ENCODE data around the gene LAMA3. TPM values are rescaled to one million over a fixed set of nuclear protein-coding genes. Genes with fewer than 3 reads are reported as not detected.

LAMA3 gene
- total RNA-seq, 1 experiment from 2014 or later, result 34.6 TPM

DNA sequence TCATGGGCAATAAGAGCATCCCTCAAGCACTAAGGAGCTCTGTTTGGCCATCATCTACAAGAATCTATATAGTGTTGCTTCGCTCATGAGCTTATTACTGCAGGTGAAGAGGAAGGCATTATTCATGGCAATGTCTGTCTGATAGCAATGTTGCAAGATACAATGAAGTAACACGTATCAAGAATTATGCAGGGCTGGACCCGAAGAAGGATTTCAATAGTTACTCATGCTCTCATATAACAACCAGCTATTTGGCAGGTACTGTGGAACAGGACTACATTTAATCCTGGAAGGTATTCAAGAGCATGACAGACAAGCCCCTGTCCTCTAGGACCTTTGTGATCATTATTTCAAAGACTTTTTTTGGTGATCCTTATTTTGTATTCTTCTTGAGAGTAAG, 109.6 kb downstream of the LAMA3 start:
- no TSS peak for BruUV-seq (replicated peaks)
- H3K36me3 Mint-ChIP-seq (ENCODE audit: insufficient read depth, unreplicated experiment), result no peaks in the 10 kb centered on the region
- POLR2A ChIA-PET, result no interaction called here

DNA sequence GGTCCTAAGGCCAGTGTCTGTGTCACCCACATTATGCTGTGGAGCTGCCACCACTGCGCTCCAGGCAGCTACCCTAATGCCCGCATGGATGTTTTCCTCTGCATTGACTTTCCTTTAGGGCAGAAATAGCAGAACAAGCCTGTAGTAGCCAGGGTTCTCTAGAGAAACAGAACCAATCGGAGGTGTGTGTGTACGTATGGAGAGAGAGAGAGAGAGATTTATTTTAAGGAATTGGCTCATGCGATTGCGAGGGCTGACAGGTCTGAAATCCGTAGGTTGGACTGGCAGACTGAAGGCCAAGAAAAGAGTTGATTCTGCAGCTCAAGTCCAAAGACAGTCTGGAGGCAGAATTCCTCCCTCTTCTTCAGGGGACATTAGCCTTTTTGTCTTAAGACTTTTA, 110.3 kb downstream of the LAMA3 start:
- H3K9me3 ChIP-seq, result no peaks in the 10 kb centered on the region
- Mint-ChIP-seq H3K4me3 (ENCODE audit: unreplicated experiment) (no peak overlapping the region), H3K4me1 (ENCODE audit: low read depth, unreplicated experiment) (no peaks in the 10 kb centered on the region), H3K27me3 (ENCODE audit: insufficient read depth, unreplicated experiment) (no peaks in the 10 kb centered on the region), H3K36me3 (ENCODE audit: insufficient read depth, unreplicated experiment) (no peaks in the 10 kb centered on the region), H3K27ac (ENCODE audit: unreplicated experiment) (no peak overlapping the region), H3K9me3 (ENCODE audit: unreplicated experiment) (no peaks in the 10 kb centered on the region)
- H3K36me3 ChIP-seq (ENCODE audit: control insufficient read depth, insufficient read depth, low read length), result no peaks in the 10 kb centered on the region
- DNase-seq, result no peak
- no peaks in the 10 kb centered on the region for H3K27me3 ChIP-seq (replicated peaks; ENCODE audit: control insufficient read depth, insufficient read depth, low read length)
- TF ChIP-seq, protein P1, sequence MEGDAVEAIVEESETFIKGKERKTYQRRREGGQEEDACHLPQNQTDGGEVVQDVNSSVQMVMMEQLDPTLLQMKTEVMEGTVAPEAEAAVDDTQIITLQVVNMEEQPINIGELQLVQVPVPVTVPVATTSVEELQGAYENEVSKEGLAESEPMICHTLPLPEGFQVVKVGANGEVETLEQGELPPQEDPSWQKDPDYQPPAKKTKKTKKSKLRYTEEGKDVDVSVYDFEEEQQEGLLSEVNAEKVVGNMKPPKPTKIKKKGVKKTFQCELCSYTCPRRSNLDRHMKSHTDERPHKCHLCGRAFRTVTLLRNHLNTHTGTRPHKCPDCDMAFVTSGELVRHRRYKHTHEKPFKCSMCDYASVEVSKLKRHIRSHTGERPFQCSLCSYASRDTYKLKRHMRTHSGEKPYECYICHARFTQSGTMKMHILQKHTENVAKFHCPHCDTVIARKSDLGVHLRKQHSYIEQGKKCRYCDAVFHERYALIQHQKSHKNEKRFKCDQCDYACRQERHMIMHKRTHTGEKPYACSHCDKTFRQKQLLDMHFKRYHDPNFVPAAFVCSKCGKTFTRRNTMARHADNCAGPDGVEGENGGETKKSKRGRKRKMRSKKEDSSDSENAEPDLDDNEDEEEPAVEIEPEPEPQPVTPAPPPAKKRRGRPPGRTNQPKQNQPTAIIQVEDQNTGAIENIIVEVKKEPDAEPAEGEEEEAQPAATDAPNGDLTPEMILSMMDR (IDR thresholded peaks at IDR 0.05; ENCODE audit: insufficient read depth in 1 of 2, low read depth in 1 of 2, low read length in 1 of 2, severe bottlenecking in 1 of 2, unreplicated experiment in 1 of 2), result no peak
- H3K4me3 ChIP-seq (ENCODE audit: low read depth, low read length), result no peak overlapping the region
- BruUV-seq (replicated peaks), result no TSS peak
- ChIA-PET CTCF (no interaction called here), POLR2A (no interaction called here)
- intact Hi-C loops (cut with micrococcal nuclease; ENCODE audit: unreplicated experiment), result no loop called here
- no peaks in the 10 kb centered on the region for H3K4me1 ChIP-seq

More for the DNA sequence above, 109.6 kb downstream of the LAMA3 start:
- no peak overlapping the region for H3K4me3 Mint-ChIP-seq (ENCODE audit: unreplicated experiment)
- H3K9me3 ChIP-seq, result no peaks in the 10 kb centered on the region
- H3K4me3 ChIP-seq (ENCODE audit: low read depth, low read length), result no peak overlapping the region
- no peak overlapping the region for H3K27ac Mint-ChIP-seq (ENCODE audit: unreplicated experiment)
- no peak for DNase-seq
- H3K4me1 ChIP-seq, result no peaks in the 10 kb centered on the region
- H3K36me3 ChIP-seq (ENCODE audit: control insufficient read depth, insufficient read depth, low read length), result no peaks in the 10 kb centered on the region
- peaks cover under 1% of the 10 kb centered on the region for H3K4me1 Mint-ChIP-seq (ENCODE audit: low read depth, unreplicated experiment)
- no peaks in the 10 kb centered on the region for H3K27me3 Mint-ChIP-seq (ENCODE audit: insufficient read depth, unreplicated experiment)
- H3K27me3 ChIP-seq (replicated peaks; ENCODE audit: control insufficient read depth, insufficient read depth, low read length), result no peaks in the 10 kb centered on the region
- no peaks in the 10 kb centered on the region for H3K9me3 Mint-ChIP-seq (ENCODE audit: unreplicated experiment)
- TF ChIP-seq, protein P1 (IDR thresholded peaks at IDR 0.05; ENCODE audit: insufficient read depth in 1 of 2, low read depth in 1 of 2, low read length in 1 of 2, severe bottlenecking in 1 of 2, unreplicated experiment in 1 of 2), result no peak
- CTCF ChIA-PET, result no interaction called here
- intact Hi-C loops (cut with micrococcal nuclease; ENCODE audit: unreplicated experiment), result no loop called here

DNA sequence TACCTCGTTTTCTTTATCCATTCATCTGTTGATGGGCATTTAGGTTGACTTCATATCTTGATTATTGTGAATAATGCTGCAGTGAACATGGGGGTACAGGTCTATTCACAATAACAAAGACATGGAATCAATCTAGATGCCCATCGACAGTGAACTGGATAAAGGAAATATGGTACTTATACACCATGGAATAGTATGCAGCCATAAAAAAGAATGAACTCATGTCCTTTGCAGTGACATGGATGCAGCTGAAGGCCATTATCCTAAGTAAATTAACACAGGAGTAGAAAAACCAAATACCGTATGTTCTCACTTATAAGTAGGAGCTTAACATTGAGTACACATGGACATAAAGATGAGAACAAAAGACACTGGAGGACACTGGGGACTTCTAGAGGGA, 111.6 kb downstream of the LAMA3 start:
- Mint-ChIP-seq H3K27me3 (ENCODE audit: insufficient read depth, unreplicated experiment) (no peaks in the 10 kb centered on the region), H3K27ac (ENCODE audit: unreplicated experiment) (no peak overlapping the region), H3K4me1 (ENCODE audit: low read depth, unreplicated experiment) (no peaks in the 10 kb centered on the region), H3K4me3 (ENCODE audit: unreplicated experiment) (no peak overlapping the region), H3K36me3 (ENCODE audit: insufficient read depth, unreplicated experiment) (no peaks in the 10 kb centered on the region), H3K9me3 (ENCODE audit: unreplicated experiment) (no peaks in the 10 kb centered on the region)
- H3K9me3 ChIP-seq, result no peaks in the 10 kb centered on the region
- CTCF ChIA-PET, result no interaction called here
- no TSS peak for BruUV-seq (replicated peaks)
- DNase-seq, result no peak
- H3K36me3 ChIP-seq (ENCODE audit: control insufficient read depth, insufficient read depth, low read length), result no peaks in the 10 kb centered on the region
- TF ChIP-seq, protein P1 (IDR thresholded peaks at IDR 0.05; ENCODE audit: insufficient read depth in 1 of 2, low read depth in 1 of 2, low read length in 1 of 2, severe bottlenecking in 1 of 2, unreplicated experiment in 1 of 2), result no peak
- POLR2A ChIA-PET, result no interaction called here
- no peaks in the 10 kb centered on the region for H3K4me1 ChIP-seq
- intact Hi-C loops (cut with micrococcal nuclease; ENCODE audit: unreplicated experiment), result no loop called here
- H3K27me3 ChIP-seq (replicated peaks; ENCODE audit: control insufficient read depth, insufficient read depth, low read length), result no peaks in the 10 kb centered on the region
- H3K4me3 ChIP-seq (ENCODE audit: low read depth, low read length), result no peak overlapping the region
